Left cardiac atrium (tissue), 4 donors: ENCODE data around the gene FRMD4A. TPM values are rescaled to one million over a fixed set of nuclear protein-coding genes. Genes with fewer than 3 reads are reported as not detected.
"Not testable (repeated sequence)": the region's sequence is repeated elsewhere in the genome, so short reads cannot be mapped to it uniquely, and the experiment has no call there.

ENCODE experiments used
- ATAC-seq, 2 donors: fragments of 200-7000 bp; cut with Tn5 transposase; one replicate each; pipeline ENCODE4 v1.9.1; 2020; ENCODE audit warnings: mild to moderate bottlenecking in 2 of 2, moderate library complexity in 2 of 2
- DNase-seq: peaks from one replicate; pipeline ENCODE4 v3.0.0-alpha.2; 2020
- intact Hi-C, 2 donors: fragments of 100-400 bp; cut with DNase I; formaldehyde crosslinking; loops; one replicate each; pipeline versions ENCODE4 v1.14.1 to v1.15.1; 2022 to 2023
- total RNA-seq, 2 donors: library from RNA; stranded (reverse); fragmentation: NEBNext Ultra II Directional; extraction: Animal tissue kit (Norgen Biotek cat#: 25700); gene quantifications; one replicate each; pipeline ENCODE4 v1.2.1, GENCODE V29; 2021
- donor health status: DM: no; HTN: yes; CAD: no.
- donor health status: DM: no; HTN: yes; CAD: no; lungs with severe emphysema.
- donor health status: DM: yes; HTN: yes; CAD: no.
- donor health status: Dilated cardiomyopathy.

Gene FRMD4A
- total RNA-seq, 2 donors from 2014 or later, result 39.0 to 44.2 TPM

DNA sequence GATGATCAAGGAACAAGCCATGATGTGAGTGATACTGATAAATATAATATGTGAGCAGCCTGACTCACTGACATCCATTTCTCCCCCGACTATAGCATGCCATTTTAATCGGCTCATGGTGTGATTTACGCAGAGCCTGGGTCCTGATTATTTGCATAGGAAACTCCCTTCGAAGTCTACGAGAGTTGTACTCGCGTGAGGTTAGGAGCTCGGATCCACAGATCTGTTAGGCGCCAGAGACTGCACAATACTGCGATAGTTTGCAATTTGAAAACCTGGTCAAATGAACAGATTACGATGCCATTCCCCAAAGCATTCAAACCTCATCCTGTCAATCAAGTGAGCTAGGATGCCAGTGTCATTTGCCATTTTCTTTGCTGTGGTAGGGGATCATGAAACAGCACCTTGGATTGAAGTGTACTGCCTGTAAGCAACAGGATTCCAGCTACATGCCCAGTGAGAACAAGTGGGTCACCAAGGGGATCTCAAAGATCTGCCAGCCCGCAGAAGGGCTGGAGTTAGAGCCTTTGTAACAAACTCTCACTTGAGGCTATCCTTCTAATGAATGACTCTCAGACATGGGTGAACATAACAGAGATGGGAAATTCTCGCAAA lies 158.3 kb downstream of the FRMD4A start:
- ATAC-seq (no peak), DNase-seq (no peak)
- intact Hi-C loops, result no loop called here

DNA sequence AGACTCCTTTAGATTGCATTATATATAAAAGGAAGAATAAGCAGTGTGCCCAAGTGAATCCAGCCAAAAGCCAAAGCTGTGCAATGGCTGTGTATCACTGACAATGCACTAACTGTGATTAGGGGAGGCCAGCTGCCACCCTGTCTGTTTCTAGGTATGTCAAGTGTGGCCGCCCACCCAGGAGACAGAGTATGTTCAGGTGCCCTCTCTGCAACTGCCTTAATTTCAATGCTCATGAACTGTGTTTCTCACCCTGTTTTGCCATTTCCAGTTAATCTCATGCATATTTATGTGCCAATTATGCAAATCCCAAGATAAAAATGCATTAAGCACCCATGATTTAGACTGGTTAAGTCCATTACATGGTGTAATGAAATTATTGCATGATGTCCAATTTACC lies 159.4 kb downstream of the FRMD4A start:
- DNase-seq (no peak), ATAC-seq (no peak)
- intact Hi-C loops, result no loop called here

DNA sequence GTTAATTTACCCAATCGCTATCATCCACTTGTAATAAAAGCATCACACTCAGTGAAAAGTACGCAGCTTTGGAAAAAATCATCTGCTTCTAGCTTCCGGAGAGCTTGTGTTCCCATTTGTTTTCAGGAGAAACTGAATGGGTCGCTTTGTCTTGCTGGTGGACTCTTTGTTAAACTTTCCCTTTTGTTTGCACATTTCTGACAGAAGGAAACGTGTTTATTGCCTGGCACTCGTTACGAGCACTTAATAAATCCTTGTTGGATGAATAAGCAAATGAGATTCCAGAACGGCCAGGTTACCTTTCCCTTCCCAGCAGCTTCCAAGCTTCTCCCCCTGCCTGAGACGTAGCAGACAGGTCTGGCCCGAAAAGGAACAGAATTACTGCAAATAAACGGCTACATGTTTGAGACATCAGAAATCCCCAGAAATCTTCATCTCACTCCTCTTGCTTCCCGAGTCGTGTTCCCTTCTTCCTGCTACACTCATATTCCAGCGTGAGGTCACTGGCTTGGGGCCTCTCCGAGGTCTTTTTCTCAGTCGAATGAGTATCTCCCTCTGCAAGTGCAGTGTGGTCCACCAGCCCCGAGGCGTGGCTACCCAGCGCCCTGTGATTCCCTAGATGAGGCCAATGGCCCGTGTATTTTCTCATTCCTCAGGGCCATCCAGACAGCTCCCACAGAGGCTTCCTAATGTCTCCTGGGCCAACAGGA lies 167.2 kb downstream of the FRMD4A start:
- no peak for DNase-seq
- intact Hi-C loops, result no loop called here
- no peak for ATAC-seq

DNA sequence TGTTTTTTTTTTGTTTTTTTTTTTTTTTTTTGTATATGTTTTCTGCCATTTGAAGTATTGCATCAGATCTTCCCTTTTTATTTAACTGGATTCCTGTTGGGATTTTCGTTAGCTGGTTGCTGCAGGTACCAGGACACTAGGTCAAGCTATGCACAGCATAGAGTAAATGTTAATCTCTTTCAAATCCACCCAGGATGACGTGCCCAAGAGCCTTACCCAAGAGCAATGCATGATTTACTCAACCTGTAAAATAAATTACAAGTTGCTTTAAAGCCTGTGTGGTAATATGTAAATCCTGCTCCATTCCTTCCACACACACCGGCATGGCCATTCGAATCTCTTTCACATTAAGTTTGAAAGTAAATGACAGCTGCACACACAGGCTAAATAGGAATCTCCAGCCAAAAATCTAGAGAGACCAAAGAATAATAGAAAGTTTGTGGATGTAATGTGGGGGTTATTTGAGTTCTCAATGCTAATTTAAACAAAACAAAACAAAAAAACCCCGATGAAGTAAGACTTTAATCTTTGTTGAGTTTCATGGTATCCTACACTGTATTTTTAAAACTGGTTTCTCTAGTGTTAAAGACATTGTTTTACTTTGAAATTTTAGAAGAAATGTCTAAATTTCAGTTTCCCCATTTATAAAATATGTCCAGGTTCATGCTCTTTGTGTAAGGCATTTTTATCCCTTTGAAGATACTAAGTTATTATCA lies 167.9 kb downstream of the FRMD4A start:
- DNase-seq, result no peak
- intact Hi-C loops, result no loop called here
- ATAC-seq, result no peak

DNA sequence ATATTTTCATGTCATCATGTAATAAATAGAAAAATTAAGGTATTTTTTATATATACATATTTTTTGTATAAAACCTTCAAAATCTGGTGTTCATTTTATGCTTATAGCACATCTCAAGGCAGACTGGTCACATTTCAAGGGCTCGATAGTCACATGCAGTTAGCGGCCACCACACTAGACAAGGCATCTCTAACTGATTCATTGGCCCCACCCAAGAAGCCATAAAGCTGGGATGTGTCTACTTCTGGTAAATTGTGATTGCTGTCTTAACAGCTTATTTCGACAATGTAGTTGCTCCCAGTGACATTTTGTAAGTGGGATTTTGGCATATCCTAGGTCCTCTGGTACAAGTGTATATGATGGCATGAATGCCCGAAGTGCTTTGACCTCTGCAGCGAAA lies 168.7 kb downstream of the FRMD4A start:
- intact Hi-C loops, result no loop called here
- DNase-seq (no peak), ATAC-seq (no peak)

DNA sequence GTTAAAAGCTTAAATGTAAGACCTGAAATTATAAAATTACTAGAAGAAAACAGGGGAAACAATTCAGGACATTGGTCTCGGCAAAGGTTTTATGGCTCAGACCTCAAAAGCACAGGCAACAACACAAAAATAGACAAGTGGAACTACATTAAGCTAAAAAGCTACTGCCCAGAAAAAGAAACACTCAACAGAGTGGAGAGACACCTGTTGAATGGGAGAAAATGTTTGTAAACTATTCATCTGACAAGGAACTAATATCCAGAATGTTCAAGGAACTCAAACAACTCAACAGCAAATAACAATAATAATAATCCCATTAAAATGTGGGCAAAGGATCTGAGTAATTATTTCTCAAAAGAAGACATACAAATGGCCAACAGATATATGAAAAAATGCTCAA lies 170.4 kb downstream of the FRMD4A start:
- DNase-seq (no peak), ATAC-seq (no peak)
- intact Hi-C loops, result no loop called here

DNA sequence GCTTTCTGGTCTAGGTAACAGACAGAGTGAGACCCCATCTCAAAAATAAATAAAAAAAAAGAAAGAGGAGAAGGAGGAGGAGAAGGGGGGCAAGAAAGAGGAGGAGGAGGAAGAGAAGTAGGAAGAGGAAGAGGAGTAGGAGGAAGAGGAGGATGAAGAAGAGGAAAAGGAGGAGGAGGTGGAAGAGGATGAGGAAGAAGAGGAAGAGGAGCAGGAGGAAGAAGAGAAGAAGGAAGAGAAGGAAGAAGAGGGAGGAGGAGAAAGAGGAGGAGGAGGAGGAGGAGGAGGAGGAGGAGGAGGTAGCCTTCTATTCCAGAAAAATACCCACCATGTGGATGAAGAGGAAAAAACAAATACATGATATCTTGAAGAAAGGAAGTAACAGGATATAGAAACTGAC lies 172.1 kb downstream of the FRMD4A start:
- no peak for ATAC-seq
- intact Hi-C loops, result no loop called here

DNA sequence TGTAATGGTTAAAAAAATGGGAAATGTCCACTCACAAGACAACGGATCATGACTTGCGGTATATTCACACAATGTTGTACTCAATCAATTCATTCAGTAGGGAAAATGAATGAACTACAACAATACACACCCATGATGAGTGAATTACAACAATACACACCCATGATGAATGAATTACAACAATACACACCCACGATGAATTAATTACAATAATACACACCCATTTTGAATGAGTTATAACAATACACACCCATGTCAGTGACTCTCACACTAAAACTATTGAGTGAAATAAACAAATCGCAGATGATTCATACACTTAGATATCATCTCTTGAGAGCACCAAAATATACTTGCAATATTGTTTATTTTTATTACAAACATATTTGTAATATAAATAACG lies 174.6 kb downstream of the FRMD4A start:
- DNase-seq, result no peak
- intact Hi-C loops, result no loop called here
- ATAC-seq, result no peak

More for the DNA sequence above, 172.1 kb downstream of the FRMD4A start:
- no peak for DNase-seq

DNA sequence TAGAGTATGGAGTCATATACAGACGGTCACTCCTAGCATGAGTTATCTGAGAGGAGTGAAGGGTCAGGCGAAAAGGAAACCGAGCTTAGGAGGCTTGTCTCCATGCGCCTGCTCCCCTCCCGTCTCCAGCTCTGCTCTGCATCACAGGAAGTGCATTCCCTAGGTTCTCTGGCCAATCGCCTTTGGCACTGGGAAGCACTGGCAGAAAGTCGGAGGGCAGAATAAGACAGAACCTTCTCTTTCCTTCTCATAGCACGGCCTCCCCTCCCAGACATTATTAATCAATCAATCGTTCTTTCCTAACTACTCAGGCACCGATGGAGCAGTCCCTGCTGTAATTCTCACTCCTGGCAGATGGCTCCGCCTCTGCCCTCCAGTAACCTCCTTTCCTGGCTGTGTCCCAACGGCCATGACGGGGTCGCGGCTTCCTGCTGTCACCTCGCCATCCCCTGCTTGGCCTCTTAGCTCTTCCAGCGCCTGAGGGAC lies 177.1 kb downstream of the FRMD4A start:
- ATAC-seq (peak in 1 of 2 donors; percentile 31), DNase-seq (peak; percentile 26)
- intact Hi-C loops, result no loop called here

DNA sequence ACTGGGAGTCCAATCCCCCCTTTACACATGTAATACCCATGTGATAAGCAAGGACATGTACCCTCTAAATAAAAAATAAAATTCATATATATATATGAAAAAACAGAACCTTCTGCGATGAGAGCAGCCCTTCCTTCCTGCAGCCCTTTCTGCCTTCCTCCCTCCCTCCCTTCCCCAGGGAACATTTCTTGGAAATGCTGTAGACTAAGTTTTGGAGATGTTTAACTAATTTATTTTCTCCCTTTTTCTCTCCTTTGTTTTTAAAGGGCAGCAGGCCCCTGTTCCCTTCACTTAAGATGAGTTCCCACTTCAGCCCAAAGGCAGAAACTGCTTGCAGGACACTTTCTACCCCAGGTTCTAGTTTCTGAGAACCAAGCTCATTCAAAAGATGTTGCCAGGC lies 179.2 kb downstream of the FRMD4A start:
- ATAC-seq, result no peak
- DNase-seq, result no peak
- intact Hi-C loops, result no loop called here

DNA sequence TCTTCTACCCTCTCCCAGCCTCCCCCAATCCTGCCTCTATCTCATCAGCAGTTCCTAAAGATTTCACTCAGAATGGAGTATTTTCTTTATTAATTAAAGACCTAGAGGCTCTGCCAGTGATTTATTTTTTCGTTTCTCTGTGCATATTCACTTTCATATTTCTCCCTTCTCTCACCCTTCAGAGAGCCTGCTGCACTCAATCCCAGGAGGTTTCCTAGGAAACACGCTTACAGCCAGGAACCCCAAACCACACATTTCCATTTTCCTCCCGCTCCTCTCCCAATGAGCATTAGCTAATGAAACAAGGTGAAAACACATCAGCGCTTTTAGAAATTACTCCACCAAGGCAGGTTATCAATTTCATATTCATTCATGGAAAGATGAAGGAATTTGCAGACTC lies 180.2 kb downstream of the FRMD4A start:
- intact Hi-C loops, result no loop called here
- DNase-seq (no peak), ATAC-seq (no peak)

DNA sequence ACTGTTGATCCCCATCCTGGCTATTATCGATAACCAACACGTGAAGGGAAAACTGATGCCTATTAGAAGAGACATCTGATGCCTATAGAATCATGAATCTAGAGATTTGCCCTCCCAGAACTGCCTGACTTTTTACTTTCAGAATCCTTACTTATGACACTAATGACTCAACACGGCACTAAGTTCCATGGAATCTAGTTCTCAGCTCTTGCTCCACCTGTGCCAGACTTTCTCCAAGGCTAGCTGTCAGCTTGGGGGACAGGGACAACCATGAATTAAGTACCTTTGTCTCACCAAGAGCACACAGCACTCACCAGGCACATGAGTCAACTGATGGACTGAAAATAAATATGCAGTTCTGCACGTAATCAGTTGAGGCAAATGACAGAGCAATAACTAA lies 184.2 kb downstream of the FRMD4A start:
- ATAC-seq, result no peak
- intact Hi-C loops, result no loop called here
- DNase-seq, result no peak

DNA sequence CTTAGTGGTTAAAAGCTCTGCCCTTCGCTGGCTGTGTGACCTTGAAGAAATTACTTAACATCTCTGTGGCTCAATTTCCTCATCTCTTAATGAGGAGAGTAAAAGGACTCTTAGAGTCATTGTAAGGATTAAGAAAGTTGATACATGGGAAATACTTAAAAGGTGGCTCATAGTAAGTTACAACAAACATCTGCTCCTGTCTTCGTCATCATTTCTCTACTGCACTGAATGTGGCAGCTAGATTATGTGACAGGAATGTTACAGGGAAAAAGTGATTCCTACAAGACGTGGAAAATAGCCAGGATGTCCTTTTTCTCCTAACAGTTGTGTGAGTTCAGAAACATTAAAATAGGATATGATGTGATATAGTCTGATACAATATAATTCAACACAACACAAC lies 184.7 kb downstream of the FRMD4A start:
- no peak for DNase-seq
- intact Hi-C loops, result no loop called here
- ATAC-seq, result no peak

DNA sequence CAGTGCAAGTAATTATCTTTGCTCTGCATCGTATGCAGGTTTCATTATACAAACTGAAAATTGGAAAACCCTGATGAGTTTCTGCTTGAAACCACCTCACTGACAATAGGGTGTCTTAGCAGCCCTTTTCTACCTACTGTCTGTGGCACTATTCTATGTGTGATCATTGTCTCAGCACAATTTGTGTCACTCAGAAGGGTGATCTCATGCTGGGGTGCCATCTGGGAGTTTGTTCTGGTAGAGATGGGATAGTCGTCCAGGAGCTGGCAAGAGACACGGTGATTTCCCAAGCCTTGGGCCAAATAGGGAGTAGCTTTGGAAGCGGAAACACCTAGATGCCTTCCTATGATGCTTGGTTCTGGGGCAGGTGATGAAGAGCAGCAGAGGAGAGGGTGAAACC lies 186.3 kb downstream of the FRMD4A start:
- ATAC-seq, result no peak
- intact Hi-C loops, result no loop called here
- DNase-seq, result no peak

DNA sequence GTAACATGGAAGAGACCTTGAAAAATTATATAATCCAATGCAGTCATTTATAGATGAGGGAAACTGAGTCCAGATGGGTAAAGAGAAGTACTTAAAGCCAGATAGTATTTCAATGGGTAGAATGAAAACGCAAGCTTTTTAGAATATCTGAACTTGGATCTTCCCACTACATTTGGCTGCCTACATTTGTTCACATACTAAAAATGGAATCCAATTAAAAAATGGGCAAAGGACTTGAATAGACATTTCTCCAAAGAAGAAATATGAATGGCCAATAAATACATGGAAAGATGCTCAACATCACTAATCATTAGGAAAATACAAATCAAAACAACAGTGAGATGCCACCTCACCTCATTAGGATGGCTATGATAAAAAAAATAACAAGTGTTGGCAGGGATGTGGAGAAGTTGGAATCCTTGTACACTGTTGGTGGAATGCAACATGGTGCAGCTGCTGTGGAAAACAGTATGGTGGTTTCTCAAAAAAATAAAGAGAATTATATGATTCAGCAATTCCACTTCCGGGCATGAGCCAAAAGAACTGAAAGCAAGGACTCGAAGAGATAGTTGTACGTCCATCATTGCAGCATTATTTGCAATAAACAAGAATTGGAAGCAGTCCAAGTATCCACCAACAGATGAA lies 188.0 kb downstream of the FRMD4A start:
- intact Hi-C loops, result no loop called here
- DNase-seq, result no peak
- ATAC-seq, result no peak

DNA sequence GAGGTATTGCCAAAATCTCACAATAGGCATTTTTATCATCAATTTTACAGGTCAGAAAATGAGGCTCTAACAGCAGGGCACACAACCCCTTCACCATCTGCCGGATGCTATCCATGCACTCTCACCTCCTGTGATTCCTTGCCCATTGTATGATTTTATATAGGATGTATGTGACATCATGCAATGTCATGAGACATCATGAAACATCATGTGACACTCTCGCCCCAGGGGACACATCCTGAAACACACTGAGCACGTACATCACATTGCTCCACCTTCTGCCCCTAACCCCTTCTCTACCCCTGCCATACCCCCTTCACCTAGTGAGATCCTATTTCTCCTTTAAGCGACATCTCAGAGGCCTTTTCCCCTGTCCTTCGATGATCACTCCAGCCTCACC lies 189.4 kb downstream of the FRMD4A start:
- intact Hi-C loops, result no loop called here
- DNase-seq (no peak), ATAC-seq (no peak)

DNA sequence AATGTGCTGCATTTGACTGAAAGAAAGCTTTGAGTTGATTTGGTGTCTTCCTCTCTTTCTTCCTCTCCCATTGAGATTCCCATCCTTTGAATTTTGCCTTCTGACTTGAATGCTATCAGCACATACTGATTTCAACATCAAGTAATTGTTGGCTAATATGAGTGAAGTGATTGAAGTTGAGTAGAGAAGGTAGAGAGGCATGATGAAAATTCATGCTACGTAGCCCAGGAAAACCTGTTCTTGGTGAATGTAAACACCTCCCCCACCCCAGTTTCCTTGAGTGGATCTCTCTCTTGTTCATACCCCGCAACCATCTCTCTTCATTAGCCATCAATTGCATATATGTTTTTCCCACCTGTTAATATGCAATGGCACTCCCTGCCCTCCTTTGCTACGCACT lies 193.3 kb downstream of the FRMD4A start:
- intact Hi-C loops, result no loop called here
- no peak for DNase-seq
- no peak for ATAC-seq

DNA sequence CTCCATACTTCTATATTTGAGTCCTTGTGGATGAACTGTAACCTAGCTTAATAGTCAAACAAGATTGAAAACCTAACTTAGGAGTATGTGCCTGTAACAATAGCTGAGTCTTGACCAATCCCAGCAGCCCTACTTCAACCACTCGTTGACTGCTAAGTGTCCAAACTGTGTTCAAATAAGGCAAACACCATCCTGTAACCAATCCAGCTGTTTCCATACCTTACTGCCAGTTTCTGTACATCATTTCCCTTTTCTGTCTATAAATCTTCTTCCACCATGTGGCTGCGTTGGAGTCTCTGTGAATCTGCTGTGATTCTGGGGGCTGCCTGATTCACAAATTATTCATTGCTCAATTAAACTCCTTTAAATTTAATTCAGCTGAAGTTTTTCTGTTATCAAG lies 195.5 kb downstream of the FRMD4A start:
- DNase-seq, intact Hi-C loops: not testable (repeated sequence)

DNA sequence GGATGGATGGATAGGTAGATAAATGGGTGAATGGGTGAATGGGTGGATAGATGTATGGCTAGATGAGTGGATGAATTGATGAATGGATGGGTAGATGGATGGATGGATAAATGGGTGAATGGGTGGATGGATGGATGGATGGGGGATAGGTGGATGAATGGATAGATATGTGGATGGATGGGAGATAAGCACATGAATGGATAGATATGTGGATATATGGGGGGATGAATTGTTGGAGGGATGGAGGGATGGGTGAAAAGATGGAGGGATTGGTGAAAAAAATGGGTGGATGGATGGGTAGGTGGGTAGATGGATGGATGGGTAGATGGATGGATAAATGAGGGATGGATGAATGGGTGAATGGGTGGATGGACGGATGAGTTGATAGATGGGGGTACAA lies 196.4 kb downstream of the FRMD4A start:
- ATAC-seq (no peak), DNase-seq (no peak)
- intact Hi-C loops, result no loop called here

More for the DNA sequence above, 195.5 kb downstream of the FRMD4A start:
- ATAC-seq, result not testable (repeated sequence)
